ENCODE results near the gene FKBP8.
A peak's percentile ranks its signal among the peaks of the same experiment; 100 is the strongest.

FKBP8 gene

DNA sequence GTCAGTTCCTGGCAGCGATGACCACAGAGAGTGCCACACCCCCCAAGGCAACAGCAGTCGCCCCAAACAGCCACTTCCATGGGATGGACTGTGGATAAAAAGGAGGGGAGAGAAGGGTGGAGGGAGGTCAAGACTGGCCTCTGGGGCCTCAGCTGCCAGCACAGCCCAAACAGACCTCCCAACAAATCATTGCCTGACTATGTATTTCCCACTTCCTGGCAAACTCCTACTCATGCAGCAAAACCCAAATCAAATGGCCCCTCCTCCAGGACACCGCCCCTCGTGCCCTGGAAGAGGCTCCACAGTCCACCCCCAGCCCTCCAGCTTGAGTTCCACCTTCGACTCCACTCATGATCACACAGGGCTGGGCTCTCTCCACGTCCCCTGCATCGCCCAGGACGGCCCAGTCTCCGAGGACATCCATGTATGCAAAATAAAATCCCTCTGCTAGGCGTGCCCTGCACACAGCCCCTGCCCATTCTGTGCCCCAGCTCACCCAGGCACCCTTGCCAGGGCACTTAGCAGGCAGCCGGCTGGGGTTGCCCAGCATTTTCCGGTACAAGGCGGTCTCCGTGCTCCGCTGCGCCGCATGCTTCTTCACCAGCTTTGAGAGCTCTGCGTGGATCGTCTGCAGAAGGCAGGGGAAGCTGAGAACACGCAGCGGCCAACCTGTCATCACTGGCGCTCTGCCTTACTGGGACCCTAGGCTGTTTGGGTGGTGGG, 11.0 kb downstream of the FKBP8 start:
- no peak for ATAC-seq
- TF ChIP-seq TOX (CRISPR knock-in tag; IDR thresholded peaks at IDR 0.05; ENCODE audit: borderline replicate concordance) (no peak), RARB (CRISPR knock-in tag; IDR thresholded peaks at IDR 0.05) (no peak), ZFP3 (CRISPR knock-in tag; IDR thresholded peaks at IDR 0.05) (peak; percentile 100), TCF4 (CRISPR knock-in tag; IDR thresholded peaks at IDR 0.05; ENCODE audit: borderline replicate concordance) (no peak), ARNTL (CRISPR knock-in tag; IDR thresholded peaks at IDR 0.05; ENCODE audit: borderline replicate concordance, low read depth) (no peak)

DNA sequence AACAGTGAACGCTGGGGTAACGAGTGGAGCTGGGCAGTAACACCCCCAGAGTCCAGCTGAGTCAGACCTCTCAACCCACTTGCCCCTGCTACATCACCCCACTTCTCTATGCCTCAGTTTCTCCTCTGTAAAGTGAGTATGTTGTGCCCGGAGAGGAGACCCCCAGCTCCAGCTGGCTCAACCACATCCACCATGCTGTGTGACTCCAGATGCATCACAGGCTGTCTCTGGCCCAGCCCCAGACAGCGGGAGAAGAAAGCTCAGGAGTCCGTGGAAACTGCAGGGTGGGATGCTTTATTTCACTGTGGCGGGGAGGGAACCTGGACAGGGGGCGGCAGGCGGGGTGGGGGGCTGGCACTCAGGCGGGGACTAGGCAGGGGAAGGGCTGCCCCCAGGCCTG, 11.9 kb downstream of the FKBP8 start:
- no peak for ATAC-seq
- TF ChIP-seq ZC3H10 (CRISPR knock-in tag; IDR thresholded peaks at IDR 0.05) (no peak), ZFP3 (CRISPR knock-in tag; IDR thresholded peaks at IDR 0.05) (no peak), GLIS3 (CRISPR knock-in tag; IDR thresholded peaks at IDR 0.05) (no peak), ZNF8 (CRISPR knock-in tag; IDR thresholded peaks at IDR 0.05) (no peak), RARB (CRISPR knock-in tag; IDR thresholded peaks at IDR 0.05) (no peak), TOX (CRISPR knock-in tag; IDR thresholded peaks at IDR 0.05; ENCODE audit: borderline replicate concordance) (no peak)
- TF ChIP-seq, protein P1, sequence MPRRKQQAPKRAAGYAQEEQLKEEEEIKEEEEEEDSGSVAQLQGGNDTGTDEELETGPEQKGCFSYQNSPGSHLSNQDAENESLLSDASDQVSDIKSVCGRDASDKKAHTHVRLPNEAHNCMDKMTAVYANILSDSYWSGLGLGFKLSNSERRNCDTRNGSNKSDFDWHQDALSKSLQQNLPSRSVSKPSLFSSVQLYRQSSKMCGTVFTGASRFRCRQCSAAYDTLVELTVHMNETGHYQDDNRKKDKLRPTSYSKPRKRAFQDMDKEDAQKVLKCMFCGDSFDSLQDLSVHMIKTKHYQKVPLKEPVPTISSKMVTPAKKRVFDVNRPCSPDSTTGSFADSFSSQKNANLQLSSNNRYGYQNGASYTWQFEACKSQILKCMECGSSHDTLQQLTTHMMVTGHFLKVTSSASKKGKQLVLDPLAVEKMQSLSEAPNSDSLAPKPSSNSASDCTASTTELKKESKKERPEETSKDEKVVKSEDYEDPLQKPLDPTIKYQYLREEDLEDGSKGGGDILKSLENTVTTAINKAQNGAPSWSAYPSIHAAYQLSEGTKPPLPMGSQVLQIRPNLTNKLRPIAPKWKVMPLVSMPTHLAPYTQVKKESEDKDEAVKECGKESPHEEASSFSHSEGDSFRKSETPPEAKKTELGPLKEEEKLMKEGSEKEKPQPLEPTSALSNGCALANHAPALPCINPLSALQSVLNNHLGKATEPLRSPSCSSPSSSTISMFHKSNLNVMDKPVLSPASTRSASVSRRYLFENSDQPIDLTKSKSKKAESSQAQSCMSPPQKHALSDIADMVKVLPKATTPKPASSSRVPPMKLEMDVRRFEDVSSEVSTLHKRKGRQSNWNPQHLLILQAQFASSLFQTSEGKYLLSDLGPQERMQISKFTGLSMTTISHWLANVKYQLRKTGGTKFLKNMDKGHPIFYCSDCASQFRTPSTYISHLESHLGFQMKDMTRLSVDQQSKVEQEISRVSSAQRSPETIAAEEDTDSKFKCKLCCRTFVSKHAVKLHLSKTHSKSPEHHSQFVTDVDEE (CRISPR knock-in tag; IDR thresholded peaks at IDR 0.05): no peak
- TF ChIP-seq, protein P2, sequence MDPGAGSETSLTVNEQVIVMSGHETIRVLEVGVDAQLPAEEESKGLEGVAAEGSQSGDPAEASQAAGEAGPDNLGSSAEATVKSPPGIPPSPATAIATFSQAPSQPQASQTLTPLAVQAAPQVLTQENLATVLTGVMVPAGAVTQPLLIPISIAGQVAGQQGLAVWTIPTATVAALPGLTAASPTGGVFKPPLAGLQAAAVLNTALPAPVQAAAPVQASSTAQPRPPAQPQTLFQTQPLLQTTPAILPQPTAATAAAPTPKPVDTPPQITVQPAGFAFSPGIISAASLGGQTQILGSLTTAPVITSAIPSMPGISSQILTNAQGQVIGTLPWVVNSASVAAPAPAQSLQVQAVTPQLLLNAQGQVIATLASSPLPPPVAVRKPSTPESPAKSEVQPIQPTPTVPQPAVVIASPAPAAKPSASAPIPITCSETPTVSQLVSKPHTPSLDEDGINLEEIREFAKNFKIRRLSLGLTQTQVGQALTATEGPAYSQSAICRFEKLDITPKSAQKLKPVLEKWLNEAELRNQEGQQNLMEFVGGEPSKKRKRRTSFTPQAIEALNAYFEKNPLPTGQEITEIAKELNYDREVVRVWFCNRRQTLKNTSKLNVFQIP (CRISPR knock-in tag; IDR thresholded peaks at IDR 0.05; ENCODE audit: borderline replicate concordance, low read depth): no peak

DNA sequence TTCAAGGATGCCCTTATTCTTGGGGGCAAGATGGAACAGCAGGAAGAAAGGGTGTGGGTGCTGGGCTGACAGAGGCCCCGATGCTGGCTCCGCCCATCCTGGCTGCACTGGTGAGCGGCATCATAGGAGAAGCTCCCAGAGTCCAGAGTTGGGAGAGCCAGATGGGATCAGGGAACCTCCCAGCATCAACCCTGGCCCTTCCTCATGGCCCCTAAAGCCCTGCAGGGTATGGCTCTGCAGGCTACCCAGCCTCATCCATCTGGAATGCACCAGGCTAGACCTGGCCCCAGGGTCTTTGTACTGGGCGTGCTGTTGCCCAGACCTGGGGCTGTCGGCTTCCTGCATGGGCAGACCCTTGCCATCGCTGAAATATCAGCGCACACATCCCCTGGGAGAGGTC, 13.6 kb downstream of the FKBP8 start:
- TF ChIP-seq, protein P1 (CRISPR knock-in tag; IDR thresholded peaks at IDR 0.05): no peak
- TF ChIP-seq BACH2 (CRISPR knock-in tag; IDR thresholded peaks at IDR 0.05; ENCODE audit: borderline replicate concordance) (no peak), RARB (CRISPR knock-in tag; IDR thresholded peaks at IDR 0.05) (no peak), PPARA (CRISPR knock-in tag; IDR thresholded peaks at IDR 0.05; ENCODE audit: borderline replicate concordance) (no peak), ESRRG (CRISPR knock-in tag; IDR thresholded peaks at IDR 0.05) (no peak), ZFP3 (CRISPR knock-in tag; IDR thresholded peaks at IDR 0.05) (no peak)
- TF ChIP-seq, protein P3, sequence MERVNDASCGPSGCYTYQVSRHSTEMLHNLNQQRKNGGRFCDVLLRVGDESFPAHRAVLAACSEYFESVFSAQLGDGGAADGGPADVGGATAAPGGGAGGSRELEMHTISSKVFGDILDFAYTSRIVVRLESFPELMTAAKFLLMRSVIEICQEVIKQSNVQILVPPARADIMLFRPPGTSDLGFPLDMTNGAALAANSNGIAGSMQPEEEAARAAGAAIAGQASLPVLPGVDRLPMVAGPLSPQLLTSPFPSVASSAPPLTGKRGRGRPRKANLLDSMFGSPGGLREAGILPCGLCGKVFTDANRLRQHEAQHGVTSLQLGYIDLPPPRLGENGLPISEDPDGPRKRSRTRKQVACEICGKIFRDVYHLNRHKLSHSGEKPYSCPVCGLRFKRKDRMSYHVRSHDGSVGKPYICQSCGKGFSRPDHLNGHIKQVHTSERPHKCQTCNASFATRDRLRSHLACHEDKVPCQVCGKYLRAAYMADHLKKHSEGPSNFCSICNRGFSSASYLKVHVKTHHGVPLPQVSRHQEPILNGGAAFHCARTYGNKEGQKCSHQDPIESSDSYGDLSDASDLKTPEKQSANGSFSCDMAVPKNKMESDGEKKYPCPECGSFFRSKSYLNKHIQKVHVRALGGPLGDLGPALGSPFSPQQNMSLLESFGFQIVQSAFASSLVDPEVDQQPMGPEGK (CRISPR knock-in tag; IDR thresholded peaks at IDR 0.05; ENCODE audit: borderline replicate concordance): no peak
- ATAC-seq: peak; percentile 50

DNA sequence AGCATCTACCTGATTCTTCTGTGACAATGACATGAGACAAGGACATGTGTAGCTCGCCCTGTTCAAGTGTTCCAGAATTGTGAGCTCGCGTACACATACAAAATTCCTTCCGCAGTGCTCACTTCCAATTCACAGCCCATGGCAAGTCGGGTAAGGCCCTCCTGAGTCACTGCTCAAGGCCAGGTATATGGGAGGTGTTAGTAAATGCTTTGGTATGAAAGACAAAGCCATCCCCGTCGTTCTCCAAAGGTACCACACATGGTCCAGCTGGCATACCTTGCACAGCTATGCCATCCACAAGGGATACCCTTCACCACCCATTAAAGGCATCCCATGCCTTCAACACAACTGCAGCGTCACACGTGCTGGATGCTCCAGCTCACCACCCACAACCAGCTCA, 17.1 kb downstream of the FKBP8 start:
- ATAC-seq: no peak
- no peak for TF ChIP-seq ARNTL (CRISPR knock-in tag; IDR thresholded peaks at IDR 0.05; ENCODE audit: borderline replicate concordance, low read depth)
- TF ChIP-seq ZNF8 (CRISPR knock-in tag; IDR thresholded peaks at IDR 0.05): no peak
- TF ChIP-seq ZNF565 (CRISPR knock-in tag; conservative IDR thresholded peaks at IDR 0.05; ENCODE audit: low read depth): no peak
- TF ChIP-seq, protein P1 (CRISPR knock-in tag; IDR thresholded peaks at IDR 0.05): no peak
- TF ChIP-seq RARB (CRISPR knock-in tag; IDR thresholded peaks at IDR 0.05): no peak
- no peak for TF ChIP-seq TOX (CRISPR knock-in tag; IDR thresholded peaks at IDR 0.05; ENCODE audit: borderline replicate concordance)
